ENCODE data around the gene SGPP1.

The SGPP1 gene

GRCh38 chr14:63735720-63736119, 7.9 kb upstream of the SGPP1 start:
- Histone ChIP-seq H3K4me2 (no peak overlapping the region), H4K20me1 (no peaks in the 10 kb centered on the region), H3K4me1 (no peaks in the 10 kb centered on the region; a peak in 1 of 20 replicates), H3K9ac (no peak overlapping the region), H3K9me3 (replicated peaks in 1 of 11) (no peaks in the 10 kb centered on the region), H3K27ac (no peak overlapping the region), H3K4me3 (no peak overlapping the region), H3K27me3 (no peaks in the 10 kb centered on the region), H3K36me3 (no peaks in the 10 kb centered on the region)
- no peak for TF ChIP-seq Cebpa-rat (IDR thresholded peaks at IDR 0.05)

- TF ChIP-seq Cebpa-rat (IDR thresholded peaks at IDR 0.05): no peak
- Histone ChIP-seq H3K27me3 (no peaks in the 10 kb centered on the region), H4K20me1 (peaks cover 0 to 14% (median 3%) of the 10 kb centered on the region in 11 experiments; a peak in 7 of 22 replicates), H3K4me2 (no peak overlapping the region), H3K9me3 (replicated peaks in 1 of 11) (no peaks in the 10 kb centered on the region), H3K4me3 (no peak overlapping the region), H3K4me1 (peaks cover 2 to 17% (median 13%) of the 10 kb centered on the region in 10 experiments; a peak in 18 of 20 replicates), H3K27ac (no peak overlapping the region), H3K9ac (no peak overlapping the region), H3K36me3 (no peaks in the 10 kb centered on the region)
Observed at GRCh38 chr14:63730659-63731058, 2.8 kb upstream of the SGPP1 start.

- Histone ChIP-seq H3K36me3 (peaks cover 0 to 5% (median 0%) of the 10 kb centered on the region in 11 experiments; a peak in 3 of 22 replicates), H3K27ac (peak overlapping the region; percentile 79 to 94 (median 90)), H3K27me3 (no peaks in the 10 kb centered on the region), H4K20me1 (peaks cover 0 to 31% (median 17%) of the 10 kb centered on the region in 11 experiments; a peak in 14 of 22 replicates), H3K9ac (peak overlapping the region; percentile 85 to 98 (median 93)), H3K4me3 (peak overlapping the region; percentile 78 to 98 (median 92)), H3K4me1 (peaks cover 20 to 34% (median 28%) of the 10 kb centered on the region in 10 experiments), H3K4me2 (peak overlapping the region; percentile 85 to 99 (median 95)), H3K9me3 (replicated peaks in 1 of 11) (no peaks in the 10 kb centered on the region)
- TF ChIP-seq Cebpa-rat (IDR thresholded peaks at IDR 0.05): no peak
Observed at GRCh38 chr14:63727231-63727735, 582 bp downstream of the SGPP1 start.

- peak overlapping the region; percentile 85 to 98 (median 93) for H3K9ac ChIP-seq
Observed at GRCh38 chr14:63726499-63726898, 1.4 kb downstream of the SGPP1 start.

GRCh38 chr14:63725786-63726460, 1.9 kb downstream of the SGPP1 start:
- Histone ChIP-seq H3K4me1 (peaks cover 20 to 34% (median 28%) of the 10 kb centered on the region in 10 experiments), H3K36me3 (peaks cover 3 to 19% (median 6%) of the 10 kb centered on the region in 11 experiments; a peak in 13 of 22 replicates), H3K9ac (peak overlapping the region; percentile 85 to 98 (median 93); a peak in 20 of 22 replicates), H3K9me3 (replicated peaks in 1 of 11) (no peaks in the 10 kb centered on the region), H3K4me2 (peak overlapping the region; percentile 85 to 99 (median 95)), H3K27me3 (no peaks in the 10 kb centered on the region), H3K4me3 (peak overlapping the region; percentile 78 to 98 (median 92)), H3K27ac (peak overlapping the region in 3 of 11 experiments; percentile 88 to 94 (median 90); a peak in 5 of 22 replicates), H4K20me1 (peaks cover 0 to 33% (median 17%) of the 10 kb centered on the region in 11 experiments; a peak in 14 of 22 replicates)
- TF ChIP-seq Cebpa-rat (IDR thresholded peaks at IDR 0.05): no peak

More at GRCh38 chr14:63726499-63726898, 1.4 kb downstream of the SGPP1 start:
- Histone ChIP-seq H3K36me3 (peaks cover 0 to 13% (median under 1%) of the 10 kb centered on the region in 11 experiments; a peak in 6 of 22 replicates), H3K4me1 (peaks cover 20 to 34% (median 28%) of the 10 kb centered on the region in 10 experiments), H4K20me1 (peaks cover 0 to 31% (median 17%) of the 10 kb centered on the region in 11 experiments; a peak in 14 of 22 replicates), H3K27me3 (no peaks in the 10 kb centered on the region), H3K27ac (peak overlapping the region in 9 of 11 experiments; percentile 79 to 94 (median 90); a peak in 11 of 22 replicates), H3K4me3 (peak overlapping the region; percentile 78 to 98 (median 92)), H3K9me3 (replicated peaks in 1 of 11) (no peaks in the 10 kb centered on the region), H3K4me2 (peak overlapping the region; percentile 85 to 99 (median 95))
- no peak for TF ChIP-seq Cebpa-rat (IDR thresholded peaks at IDR 0.05)

GRCh38 chr14:63717702-63718101, 10.2 kb downstream of the SGPP1 start:
- no peak overlapping the region for H3K27ac ChIP-seq
- H3K4me2 ChIP-seq: no peak overlapping the region
- peaks cover 28 to 84% (median 39%) of the 10 kb centered on the region in 11 experiments; a peak in 21 of 22 replicates for H3K36me3 ChIP-seq
- no peaks in the 10 kb centered on the region for H3K4me1 ChIP-seq
- TF ChIP-seq Cebpa-rat (IDR thresholded peaks at IDR 0.05): no peak
- H3K9me3 ChIP-seq (replicated peaks in 1 of 11): peaks cover 19 to 43% (median 30%) of the 10 kb centered on the region in 11 experiments
- H3K4me3 ChIP-seq: no peak overlapping the region; a peak in 1 of 20 replicates
- H4K20me1 ChIP-seq: peaks cover 0 to 6% (median 0%) of the 10 kb centered on the region in 11 experiments; a peak in 3 of 22 replicates
- H3K27me3 ChIP-seq: no peaks in the 10 kb centered on the region
- no peak overlapping the region for H3K9ac ChIP-seq

GRCh38 chr14:63715360-63715759, 12.5 kb downstream of the SGPP1 start:
- no peak overlapping the region for H3K27ac ChIP-seq
- no peaks in the 10 kb centered on the region for H3K27me3 ChIP-seq
- peaks cover 19 to 40% (median 30%) of the 10 kb centered on the region in 11 experiments for H3K9me3 ChIP-seq (replicated peaks in 1 of 11)
- no peak overlapping the region; a peak in 1 of 22 replicates for H3K9ac ChIP-seq
- H4K20me1 ChIP-seq: peaks cover 0 to 8% (median 0%) of the 10 kb centered on the region in 11 experiments; a peak in 3 of 22 replicates
- peaks cover 0 to 4% (median 0%) of the 10 kb centered on the region in 10 experiments; a peak in 1 of 20 replicates for H3K4me1 ChIP-seq
- TF ChIP-seq Cebpa-rat (IDR thresholded peaks at IDR 0.05): no peak
- peaks cover 19 to 66% (median 28%) of the 10 kb centered on the region in 11 experiments; a peak in 21 of 22 replicates for H3K36me3 ChIP-seq
- no peak overlapping the region for H3K4me3 ChIP-seq
- H3K4me2 ChIP-seq: no peak overlapping the region

- Histone ChIP-seq H3K9me3 (replicated peaks in 1 of 11) (peaks cover 16 to 28% (median 23%) of the 10 kb centered on the region in 11 experiments), H3K27ac (no peak overlapping the region), H4K20me1 (peaks cover 0 to 17% (median 0%) of the 10 kb centered on the region in 11 experiments; a peak in 3 of 22 replicates), H3K27me3 (no peaks in the 10 kb centered on the region), H3K4me2 (no peak overlapping the region), H3K4me1 (peaks cover 0 to 5% (median 0%) of the 10 kb centered on the region in 10 experiments; a peak in 1 of 20 replicates), H3K4me3 (no peak overlapping the region), H3K9ac (no peak overlapping the region), H3K36me3 (peaks cover 12 to 51% (median 23%) of the 10 kb centered on the region in 11 experiments; a peak in 19 of 22 replicates)
- no peak for TF ChIP-seq Cebpa-rat (IDR thresholded peaks at IDR 0.05)
Observed at GRCh38 chr14:63713764-63714163, 14.1 kb downstream of the SGPP1 start.

- Histone ChIP-seq H4K20me1 (peaks cover 0 to 17% (median 0%) of the 10 kb centered on the region in 11 experiments; a peak in 3 of 22 replicates), H3K27me3 (no peaks in the 10 kb centered on the region), H3K4me3 (no peak overlapping the region), H3K4me2 (no peak overlapping the region), H3K27ac (no peak overlapping the region), H3K36me3 (peaks cover 11 to 53% (median 22%) of the 10 kb centered on the region in 11 experiments; a peak in 19 of 22 replicates), H3K4me1 (peaks cover 0 to 5% (median 0%) of the 10 kb centered on the region in 10 experiments; a peak in 1 of 20 replicates), H3K9me3 (replicated peaks in 1 of 11) (peaks cover 10 to 22% (median 18%) of the 10 kb centered on the region in 11 experiments), H3K9ac (no peak overlapping the region)
- TF ChIP-seq Cebpa-rat (IDR thresholded peaks at IDR 0.05): no peak
Observed at GRCh38 chr14:63713058-63713457, 14.8 kb downstream of the SGPP1 start.

All from BLaER1 treated with 17β-estradiol and CSF1 and Interleukin-3, amounts not matched to agents 10 nM and 100 nM (cell line).